ENCODE measurements around the gene HRCT1.
"Not testable (repeated sequence)": the region's sequence is repeated elsewhere in the genome, so short reads cannot be mapped to it uniquely, and the experiment has no call there.

The HRCT1 gene

DNA sequence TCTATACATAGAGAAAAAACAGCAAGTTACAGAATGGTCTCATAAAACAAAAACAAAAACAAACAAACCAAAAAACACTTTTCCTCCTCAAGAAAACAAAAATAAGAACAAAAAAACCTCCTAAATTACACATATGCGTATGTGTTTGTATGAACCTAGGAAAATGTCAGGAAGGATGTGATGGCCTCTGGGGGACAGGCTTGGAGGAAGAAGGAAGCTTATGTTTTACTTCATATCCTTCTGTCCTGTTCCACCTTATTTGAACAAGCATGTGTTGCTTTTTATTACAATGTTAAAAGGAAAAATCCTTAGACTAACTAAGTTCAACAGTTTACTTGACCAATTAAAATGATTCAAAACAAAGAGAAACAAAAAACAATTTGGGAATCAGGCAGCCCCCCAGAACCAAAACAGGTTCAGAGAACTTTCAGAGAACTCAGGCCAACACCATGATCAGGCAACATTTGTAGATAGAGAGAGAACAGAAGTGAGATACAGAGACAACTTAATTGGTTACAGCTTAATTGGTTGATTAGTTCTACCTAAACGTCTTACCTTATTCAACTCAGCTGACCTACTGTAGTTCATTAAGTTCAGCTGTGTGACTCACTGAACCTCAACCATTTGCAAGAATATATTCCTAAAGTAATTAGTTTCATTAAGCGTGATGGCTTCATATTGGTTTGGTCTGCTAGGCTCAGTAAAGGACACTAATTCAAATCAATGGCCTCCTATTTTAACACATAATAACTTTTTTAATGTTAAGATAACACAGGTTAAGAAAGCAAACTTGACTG is 13.4 kb downstream of the HRCT1 start:
- DNase-seq = no peak

GRCh38 chr9:35920051-35920620 is 14.1 kb downstream of the HRCT1 start:
- DNase-seq = no peak

DNA sequence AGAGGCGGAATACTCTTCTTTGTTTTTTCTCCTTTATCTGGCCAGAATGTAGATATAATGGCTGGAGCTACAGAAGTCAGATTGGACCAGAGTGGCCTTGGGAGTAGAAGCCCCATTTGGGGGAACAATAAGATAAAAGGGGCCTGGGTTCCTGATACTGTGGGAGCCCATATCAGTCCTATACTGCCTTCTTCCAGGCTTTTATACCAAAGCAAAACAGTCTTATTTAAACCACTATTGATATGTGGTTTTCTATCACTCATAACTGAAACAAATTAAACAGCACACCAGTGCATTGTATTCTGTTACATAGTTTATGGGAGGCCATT is 17.6 kb downstream of the HRCT1 start:
- no peak for DNase-seq

DNA sequence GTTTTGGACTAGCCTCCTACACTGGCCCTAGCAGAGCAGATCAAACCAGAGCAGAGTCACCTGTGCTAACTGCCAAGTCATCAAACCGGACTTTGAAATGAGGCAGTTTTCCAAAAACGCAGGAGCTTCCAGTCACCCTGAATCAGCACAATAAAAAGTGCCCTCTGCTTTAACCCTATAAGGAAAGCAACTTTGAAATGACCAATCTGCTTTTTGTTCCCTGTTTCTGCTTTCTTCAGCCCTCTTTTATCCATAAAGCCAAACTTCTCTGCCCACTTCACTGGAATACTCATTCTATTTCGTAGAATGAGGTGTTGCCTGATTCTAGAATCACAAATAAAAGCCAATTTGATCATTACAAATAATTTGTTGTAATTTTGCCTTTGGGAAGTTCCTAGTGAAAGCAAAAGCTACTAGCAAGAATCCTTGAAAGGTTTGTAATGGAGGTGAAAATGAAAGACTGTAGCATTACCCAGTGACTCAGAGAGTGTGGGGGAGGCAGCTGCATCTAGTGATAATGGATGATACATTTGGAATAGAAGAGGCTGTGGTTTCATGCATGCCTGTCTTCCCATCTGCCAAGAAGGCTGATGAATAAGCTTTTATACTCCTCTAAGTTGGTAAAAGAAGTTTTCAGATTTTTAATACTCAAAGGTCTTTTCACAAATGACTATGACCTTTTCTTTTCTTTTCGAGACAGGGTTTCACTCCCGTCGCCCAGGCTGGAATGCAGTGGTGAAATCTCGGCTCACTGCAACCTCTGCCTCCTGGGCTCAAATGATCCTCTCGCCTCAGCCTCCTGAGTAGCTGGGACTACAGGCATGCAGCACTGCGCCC is 18.1 kb downstream of the HRCT1 start:
- no peak for DNase-seq

- DNase-seq = no peak
Observed at GRCh38 chr9:35928591-35929452, 22.8 kb downstream of the HRCT1 start.

DNA sequence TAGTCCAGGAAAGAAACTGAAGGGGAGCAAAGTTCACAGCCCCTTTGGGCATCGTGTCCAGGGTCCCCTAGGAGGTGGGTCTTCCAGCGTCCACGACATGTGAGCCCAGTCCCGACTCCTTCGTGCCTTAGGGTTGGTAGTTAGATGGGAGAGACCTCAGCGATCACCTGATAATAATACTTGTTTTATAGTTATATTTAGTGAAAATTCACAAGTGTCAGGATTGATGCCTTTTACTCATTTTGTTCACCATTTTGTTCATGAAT is 23.4 kb downstream of the HRCT1 start:
- no peak for DNase-seq

- no peak for DNase-seq
Observed at GRCh38 chr9:35930521-35930920, 24.5 kb downstream of the HRCT1 start.

- DNase-seq = no peak
Observed at GRCh38 chr9:35930989-35931388, 25.0 kb downstream of the HRCT1 start.

DNA sequence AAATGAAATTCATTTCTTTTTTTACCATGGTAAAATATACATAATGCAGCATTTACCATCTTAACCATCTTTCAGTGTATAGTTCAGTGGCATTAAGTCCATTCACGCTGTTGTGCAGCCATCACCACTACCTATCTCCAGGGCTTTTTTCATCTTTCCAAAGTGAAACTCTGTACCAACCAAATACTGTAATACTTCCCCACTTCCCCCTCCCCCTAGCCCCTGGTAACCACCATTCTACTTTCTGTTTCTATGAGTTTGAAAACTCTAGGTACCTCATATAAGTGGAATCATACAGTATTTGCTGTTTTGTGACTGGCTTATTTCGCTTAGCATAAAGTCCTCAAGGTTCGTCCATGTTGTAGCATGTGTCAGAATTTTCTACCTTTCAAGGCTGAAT is 26.7 kb downstream of the HRCT1 start:
- DNase-seq = no peak

DNA sequence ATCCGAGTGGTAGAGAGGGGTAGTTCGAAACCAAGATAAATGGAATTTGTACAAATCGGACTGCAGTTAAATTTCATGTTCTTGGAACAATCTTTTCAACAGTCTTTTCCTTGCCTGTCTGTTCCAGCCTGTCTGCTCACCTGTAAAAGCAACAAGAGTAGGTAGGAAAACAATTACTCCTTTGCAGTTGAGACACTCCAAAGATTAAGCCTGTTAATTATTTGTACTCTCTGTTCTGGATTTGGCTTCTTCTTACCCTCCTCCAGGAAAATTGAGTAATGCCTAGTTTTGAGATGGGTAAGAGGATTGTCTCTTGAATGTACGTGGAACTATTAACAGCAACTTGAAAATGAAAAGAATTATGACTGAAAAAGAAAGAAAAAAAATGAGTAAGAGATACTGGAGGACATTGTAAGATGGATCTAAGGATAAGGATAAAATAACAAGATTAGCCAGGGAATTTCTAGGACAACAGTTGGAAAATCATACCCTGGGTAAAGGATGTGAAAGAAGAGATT is 27.6 kb downstream of the HRCT1 start:
- no peak for DNase-seq

- DNase-seq = not testable (repeated sequence)
Observed at GRCh38 chr9:35934069-35934468, 28.1 kb downstream of the HRCT1 start.

DNA sequence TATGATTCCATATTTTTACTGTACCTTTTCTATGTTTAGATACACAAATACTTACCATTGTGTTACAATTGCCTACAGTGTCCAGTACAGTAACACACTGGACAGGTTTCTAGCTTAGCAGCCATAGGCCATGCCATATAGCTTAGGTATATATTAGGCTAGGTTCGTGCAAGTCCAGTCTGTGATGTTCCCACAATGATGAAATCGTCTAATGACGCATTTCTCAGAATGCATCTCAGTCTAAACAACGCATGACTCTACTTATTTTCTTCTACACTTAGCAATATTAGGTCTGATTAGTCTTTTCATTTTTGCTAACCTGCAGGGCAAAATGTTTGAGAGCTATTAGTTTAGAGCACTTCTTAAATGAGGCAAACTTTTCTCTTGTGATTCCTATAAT is 29.3 kb downstream of the HRCT1 start:
- DNase-seq = no peak

- no peak for DNase-seq
Observed at GRCh38 chr9:35935755-35936509, 29.9 kb downstream of the HRCT1 start.

DNA sequence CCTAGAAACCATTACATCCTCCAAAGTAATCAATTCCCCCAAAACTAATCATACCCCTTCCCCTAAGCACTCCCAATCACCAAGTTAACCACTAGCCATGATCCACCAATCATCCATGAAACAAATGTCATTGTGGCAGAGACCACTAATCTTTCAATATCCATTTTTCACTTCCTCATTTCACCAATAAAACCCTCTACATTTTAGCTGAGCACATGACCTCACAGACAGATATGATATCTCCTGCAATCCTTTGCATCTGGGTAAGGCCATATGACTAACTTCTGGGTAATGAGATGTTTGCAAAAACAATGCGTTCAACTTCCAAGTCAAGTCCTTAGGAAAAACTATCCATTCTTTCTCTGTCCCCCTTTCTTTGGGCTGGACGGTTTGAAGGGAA is 31.2 kb downstream of the HRCT1 start:
- no peak for DNase-seq

DNA sequence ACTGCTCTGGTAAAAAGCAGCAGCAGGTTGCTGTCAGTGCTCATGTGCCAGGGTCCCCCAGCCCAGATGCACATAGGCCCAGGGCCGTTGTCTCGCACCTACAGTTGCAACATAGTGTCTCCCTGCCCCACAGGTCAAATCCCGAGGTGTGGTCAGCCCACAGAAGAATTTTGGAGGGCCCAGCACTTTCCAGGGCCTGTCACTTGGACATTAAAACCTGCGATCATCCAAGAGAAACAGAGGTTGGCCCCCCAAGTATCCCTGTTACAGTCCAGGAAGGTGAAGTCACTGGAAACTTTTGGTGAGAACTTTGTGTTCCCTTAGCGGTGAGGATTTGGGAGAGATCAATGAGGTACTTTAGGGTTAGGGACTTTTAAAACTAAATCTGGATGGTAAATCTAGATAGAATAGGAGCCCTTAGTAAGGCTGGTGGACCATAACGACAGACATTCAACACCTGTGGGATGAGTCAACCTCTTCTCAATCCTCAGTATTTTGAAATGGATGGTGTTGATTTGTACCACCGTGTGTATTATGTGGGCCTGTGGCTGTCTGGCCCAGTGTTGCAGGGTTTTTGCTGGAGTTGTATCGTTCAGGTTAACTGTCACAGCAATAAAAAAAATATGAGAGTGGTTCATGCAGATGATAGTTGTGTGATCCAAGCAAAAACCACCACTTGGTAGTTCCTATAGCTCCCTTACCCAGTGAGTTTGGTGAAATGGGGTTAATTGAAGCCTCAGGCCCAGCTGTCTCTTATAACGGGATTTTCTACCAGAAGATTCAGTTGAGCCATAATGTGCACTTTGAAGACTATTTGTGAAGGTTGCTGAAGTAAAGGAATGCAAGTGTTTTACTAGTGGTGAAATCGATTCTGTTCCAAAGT is 32.7 kb downstream of the HRCT1 start:
- DNase-seq = no peak

GRCh38 chr9:35939679-35940250 is 33.8 kb downstream of the HRCT1 start:
- no peak for DNase-seq

GRCh38 chr9:35940458-35941407 is 34.7 kb downstream of the HRCT1 start:
- DNase-seq = no peak

GRCh38 chr9:35942286-35942685 is 36.3 kb downstream of the HRCT1 start:
- no peak for DNase-seq

GRCh38 chr9:35944173-35944572 is 38.2 kb downstream of the HRCT1 start:
- DNase-seq = no peak

DNA sequence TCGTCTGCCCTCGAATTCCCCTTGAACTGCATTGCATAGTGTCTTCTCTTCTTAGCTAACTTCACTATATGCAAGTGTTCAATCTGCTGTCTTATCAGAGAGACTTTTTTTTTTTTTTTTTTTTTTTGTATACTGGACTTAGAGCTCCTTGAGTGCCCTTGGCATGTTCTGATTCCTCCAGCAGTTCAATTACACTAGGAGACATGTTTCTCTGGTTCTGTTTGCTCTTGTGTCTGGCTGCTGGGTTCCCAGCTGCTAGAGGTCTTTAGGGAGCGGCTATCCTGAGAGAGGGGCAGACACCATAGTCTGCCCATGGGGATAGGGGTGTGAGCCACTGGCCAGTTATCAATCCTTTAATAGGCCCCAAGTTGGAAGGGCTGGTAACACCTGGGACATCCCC is 38.8 kb downstream of the HRCT1 start:
- DNase-seq = no peak
